Right ventricle myocardium superior (tissue), 1 donor: Measurements from ENCODE around the gene PLCD3. TPM values are rescaled to one million over a fixed set of nuclear protein-coding genes. Genes with fewer than 3 reads are reported as not detected.

Experiments
- ATAC-seq: fragments of 200-7000 bp; cut with Tn5 transposase; one replicate; pipeline ENCODE4 v1.9.1; 2020; ENCODE audit warnings: mild to moderate bottlenecking; ENCODE audit not compliant: poor library complexity
- DNase-seq: peaks from one replicate; pipeline ENCODE4 v3.0.0-alpha.2; 2020
- intact Hi-C: fragments of 100-400 bp; cut with DNase I; formaldehyde crosslinking; loops from one replicate; pipeline ENCODE4 v1.11.2; 2022
- microRNA-seq: library from miRNA; unstranded; fragments of <30 nt; microRNA quantifications from one replicate; pipeline ENCODE4 v1.2.0, GENCODE V29; 2020
- total RNA-seq: library from RNA; stranded (reverse); fragmentation: NEBNext Ultra II Directional; extraction: Animal tissue kit (Norgen Biotek cat#: 25700); gene quantifications from one replicate; pipeline ENCODE4 v1.2.1, GENCODE V29; 2021
- donor health status: DM: no; HTN: yes; CAD: no; lungs with severe emphysema.

PLCD3 gene
- total RNA-seq, 1 donor from 2014 or later = 201 TPM

- intact Hi-C loops = no loop called here
- ATAC-seq (no peak), DNase-seq (no peak)
Observed at GRCh38 chr17:45061606-45062205, 70.6 kb downstream of the PLCD3 start.

GRCh38 chr17:45060797-45061605 is 71.3 kb downstream of the PLCD3 start, which contains the start of gene NMT1:
NMT1 (plus strand) TSS chr17:45061317; CDS start chr17:45061330, 13 bp downstream.
- peak; percentile 97 for ATAC-seq
- intact Hi-C loops = no loop called here
- DNase-seq = peak; percentile 98

- DNase-seq = no peak
- ATAC-seq = peak; percentile 14
- intact Hi-C loops = no loop called here
Observed at GRCh38 chr17:45060382-45060796, 71.9 kb downstream of the PLCD3 start.

Small RNA genes within 50 kb of the gene (microRNA-seq; reads per million reads assigned to microRNA genes)
- gene MIR6784 = not detected

Other genes starting within 250 kb of the PLCD3 start
- 66.9 TPM for gene EFTUD2, start 233.1 kb downstream of the PLCD3 start, total RNA-seq
- 4.7 TPM for gene GFAP, start 217.0 kb downstream of the PLCD3 start, total RNA-seq
- gene KIF18B, start 184.7 kb downstream of the PLCD3 start, total RNA-seq = 1.8 TPM
- gene C1QL1, start 164.2 kb downstream of the PLCD3 start, total RNA-seq = 7.3 TPM
- gene DCAKD, start 80.9 kb downstream of the PLCD3 start, total RNA-seq = 25.3 TPM
- gene NMT1, start 71.2 kb downstream of the PLCD3 start, total RNA-seq = 84.5 TPM
- gene ACBD4, start 3.2 kb upstream of the PLCD3 start, total RNA-seq = 8.0 TPM
- gene HEXIM1, start 16.0 kb upstream of the PLCD3 start, total RNA-seq = 31.2 TPM
- gene HEXIM2, start 29.4 kb upstream of the PLCD3 start, total RNA-seq = 8.0 TPM
- gene FMNL1, start 89.4 kb upstream of the PLCD3 start, total RNA-seq = 12.0 TPM
- gene SPATA32, start 129.6 kb upstream of the PLCD3 start, total RNA-seq = not detected
- gene MAP3K14, start 184.5 kb upstream of the PLCD3 start, total RNA-seq = 12.2 TPM